WI38 (cell line): ENCODE data around the gene IRGQ.

ENCODE experiments used
- H3K4me3 ChIP-seq: 2 replicates; pipeline ENCODE4 v1.5.1; 2011; ENCODE audit warnings: low read depth, mild to moderate bottlenecking, control low read depth, low read length
- TF ChIP-seq, protein P1 (sequence below): IDR thresholded peaks from 2 replicates; pipeline ENCODE4 v1.5.1; 2012; ENCODE audit warnings: low read depth, mild to moderate bottlenecking, control low read depth, low read length

IRGQ gene

DNA sequence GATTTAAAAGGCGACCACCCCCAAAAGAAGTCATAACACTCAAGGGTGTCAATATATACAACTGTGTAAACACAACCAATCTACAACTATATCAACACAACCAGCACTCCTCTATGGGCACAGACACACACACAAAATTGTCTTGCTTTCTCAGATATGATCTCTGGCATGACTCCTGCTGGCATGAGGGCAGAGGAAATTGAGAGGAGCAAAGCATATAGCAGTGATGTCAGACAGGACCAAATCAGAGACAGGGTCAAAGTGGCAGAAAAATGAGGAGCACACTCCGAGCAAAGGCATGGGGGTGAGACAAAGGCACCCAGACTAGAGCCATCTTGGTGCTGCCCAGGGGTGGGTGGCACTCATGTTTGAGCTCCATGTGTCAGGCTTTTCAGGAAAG lies 9.6 kb downstream of the IRGQ start:
- no peak overlapping the region for H3K4me3 ChIP-seq
- TF ChIP-seq, protein P1, sequence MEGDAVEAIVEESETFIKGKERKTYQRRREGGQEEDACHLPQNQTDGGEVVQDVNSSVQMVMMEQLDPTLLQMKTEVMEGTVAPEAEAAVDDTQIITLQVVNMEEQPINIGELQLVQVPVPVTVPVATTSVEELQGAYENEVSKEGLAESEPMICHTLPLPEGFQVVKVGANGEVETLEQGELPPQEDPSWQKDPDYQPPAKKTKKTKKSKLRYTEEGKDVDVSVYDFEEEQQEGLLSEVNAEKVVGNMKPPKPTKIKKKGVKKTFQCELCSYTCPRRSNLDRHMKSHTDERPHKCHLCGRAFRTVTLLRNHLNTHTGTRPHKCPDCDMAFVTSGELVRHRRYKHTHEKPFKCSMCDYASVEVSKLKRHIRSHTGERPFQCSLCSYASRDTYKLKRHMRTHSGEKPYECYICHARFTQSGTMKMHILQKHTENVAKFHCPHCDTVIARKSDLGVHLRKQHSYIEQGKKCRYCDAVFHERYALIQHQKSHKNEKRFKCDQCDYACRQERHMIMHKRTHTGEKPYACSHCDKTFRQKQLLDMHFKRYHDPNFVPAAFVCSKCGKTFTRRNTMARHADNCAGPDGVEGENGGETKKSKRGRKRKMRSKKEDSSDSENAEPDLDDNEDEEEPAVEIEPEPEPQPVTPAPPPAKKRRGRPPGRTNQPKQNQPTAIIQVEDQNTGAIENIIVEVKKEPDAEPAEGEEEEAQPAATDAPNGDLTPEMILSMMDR = no peak

- H3K4me3 ChIP-seq = no peak overlapping the region
- TF ChIP-seq, protein P1 = no peak
These were observed 11.4 kb downstream of the IRGQ start for GRCh38 chr19:43584484-43584883.

DNA sequence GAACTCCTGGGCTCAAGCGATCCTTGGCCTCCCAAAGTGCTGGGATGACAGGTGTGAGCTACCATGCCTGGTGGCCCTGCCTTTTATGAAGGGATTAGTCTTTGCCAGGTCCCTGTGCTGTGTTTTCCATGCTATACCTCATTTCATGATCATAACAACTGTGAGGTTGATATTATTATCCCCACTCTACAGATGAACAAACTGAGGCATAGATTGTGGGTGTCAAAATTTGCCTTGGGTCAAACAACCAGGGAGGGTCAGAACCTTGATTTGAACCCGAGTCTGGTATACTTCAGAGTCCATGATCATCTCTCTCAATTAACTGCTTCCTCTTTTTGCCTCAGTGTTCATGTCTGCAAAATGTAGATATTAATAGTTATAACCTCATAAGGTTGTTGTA lies 13.4 kb downstream of the IRGQ start:
- no peak overlapping the region for H3K4me3 ChIP-seq
- TF ChIP-seq, protein P1 = no peak

GRCh38 chr19:43581467-43581866 lies 14.5 kb downstream of the IRGQ start:
- H3K4me3 ChIP-seq = no peak overlapping the region
- TF ChIP-seq, protein P1 = no peak

DNA sequence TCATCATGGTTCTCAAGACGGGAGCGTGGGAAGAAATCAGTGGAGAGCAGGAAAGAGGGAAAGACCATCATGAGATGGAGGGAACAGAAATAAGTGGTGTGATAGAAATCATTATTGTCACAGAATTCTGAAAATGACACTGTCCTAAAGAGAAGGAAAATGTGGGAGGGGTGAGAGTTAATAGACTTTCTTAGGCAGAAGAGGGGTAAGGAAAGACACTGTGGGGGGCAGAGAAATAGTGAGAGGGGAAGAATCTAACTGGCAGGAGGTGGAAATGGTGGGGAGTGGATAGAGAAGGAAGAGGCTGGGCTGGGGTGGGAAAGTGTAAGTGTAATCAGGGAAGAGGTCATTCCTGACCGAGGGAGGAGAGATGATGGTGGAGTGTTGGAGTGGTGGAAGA lies 17.1 kb downstream of the IRGQ start:
- H3K4me3 ChIP-seq = no peak overlapping the region
- TF ChIP-seq, protein P1 = no peak

- H3K4me3 ChIP-seq = peak overlapping the region; percentile 95
- TF ChIP-seq, protein P1 = no peak
These were observed 19.7 kb downstream of the IRGQ start for GRCh38 chr19:43575955-43576878.

- TF ChIP-seq, protein P1 = no peak
- peak within 1 kb of the TSS; percentile 95 for H3K4me3 ChIP-seq
These were observed 20.6 kb downstream of the IRGQ start, which contains the start of the genes PINLYP and XRCC1 for GRCh38 chr19:43575156-43575950. TSS of gene PINLYP (plus strand) at chr19:43575801. CDS start at chr19:43577192, 1,391 bp downstream. TSS of gene XRCC1 (minus strand) at chr19:43575527. CDS start at chr19:43575458, 69 bp downstream.
